ENCODE measurements around the gene SETD6. TPM values are rescaled to one million over a fixed set of nuclear protein-coding genes. Genes with fewer than 3 reads are reported as not detected.

The SETD6 gene
- total RNA-seq: 25.0 TPM
- polyA plus RNA-seq (ENCODE audit: insufficient read depth, low read depth, low replicate concordance): 13.7 TPM
- long read RNA-seq, donor 1, partial matches to known transcripts: 44 of 45 reads
- long read RNA-seq, donor 1, other reads (novel, unspliced or antisense): 0 of 45 reads
- long read RNA-seq, donor 2, partial matches to known transcripts: 6 of 13 reads
- long read RNA-seq, donor 2, other reads (novel, unspliced or antisense): 0 of 13 reads
- long read RNA-seq, donor 3, partial matches to known transcripts: 58 of 62 reads
- long read RNA-seq, donor 3, other reads (novel, unspliced or antisense): 0 of 62 reads
- long read RNA-seq, donor 4, partial matches to known transcripts: 7 of 11 reads
- long read RNA-seq, donor 4, other reads (novel, unspliced or antisense): 0 of 11 reads
- long read RNA-seq, donor 5, partial matches to known transcripts: 0 of 1 reads
- long read RNA-seq, donor 5, other reads (novel, unspliced or antisense): 0 of 1 reads
- long read RNA-seq, donor 6, partial matches to known transcripts: 0 of 1 reads
- long read RNA-seq, donor 6, other reads (novel, unspliced or antisense): 0 of 1 reads
- long read RNA-seq, donor 7, transcript SETD6-202 (9 exons, 2,042 nt): major isoform, 7 of 21 reads
- long read RNA-seq, donor 7, transcript SETD6-201 (8 exons, 1,553 nt): minor isoform, 5 of 21 reads
- long read RNA-seq, donor 7, partial matches to known transcripts: 0 of 21 reads
- long read RNA-seq, donor 7, other reads (novel, unspliced or antisense): 7 of 21 reads
- long read RNA-seq, donor 8, partial matches to known transcripts: 0 of 3 reads
- long read RNA-seq, donor 8, other reads (novel, unspliced or antisense): 0 of 3 reads
- long read RNA-seq, donor 9, partial matches to known transcripts: 0 of 5 reads
- long read RNA-seq, donor 9, other reads (novel, unspliced or antisense): 0 of 5 reads
- long read RNA-seq, donor 10, partial matches to known transcripts: 0 of 4 reads
- long read RNA-seq, donor 10, other reads (novel, unspliced or antisense): 0 of 4 reads

- DNase-seq: peak; percentile 92 to 96 (median 95)
- H3K9ac ChIP-seq (ENCODE audit: low read length in 3 of 3): peak within 1 kb of the TSS; percentile 63 to 68 (median 65)
- TF ChIP-seq, protein P1, sequence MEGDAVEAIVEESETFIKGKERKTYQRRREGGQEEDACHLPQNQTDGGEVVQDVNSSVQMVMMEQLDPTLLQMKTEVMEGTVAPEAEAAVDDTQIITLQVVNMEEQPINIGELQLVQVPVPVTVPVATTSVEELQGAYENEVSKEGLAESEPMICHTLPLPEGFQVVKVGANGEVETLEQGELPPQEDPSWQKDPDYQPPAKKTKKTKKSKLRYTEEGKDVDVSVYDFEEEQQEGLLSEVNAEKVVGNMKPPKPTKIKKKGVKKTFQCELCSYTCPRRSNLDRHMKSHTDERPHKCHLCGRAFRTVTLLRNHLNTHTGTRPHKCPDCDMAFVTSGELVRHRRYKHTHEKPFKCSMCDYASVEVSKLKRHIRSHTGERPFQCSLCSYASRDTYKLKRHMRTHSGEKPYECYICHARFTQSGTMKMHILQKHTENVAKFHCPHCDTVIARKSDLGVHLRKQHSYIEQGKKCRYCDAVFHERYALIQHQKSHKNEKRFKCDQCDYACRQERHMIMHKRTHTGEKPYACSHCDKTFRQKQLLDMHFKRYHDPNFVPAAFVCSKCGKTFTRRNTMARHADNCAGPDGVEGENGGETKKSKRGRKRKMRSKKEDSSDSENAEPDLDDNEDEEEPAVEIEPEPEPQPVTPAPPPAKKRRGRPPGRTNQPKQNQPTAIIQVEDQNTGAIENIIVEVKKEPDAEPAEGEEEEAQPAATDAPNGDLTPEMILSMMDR (IDR thresholded peaks at IDR 0.05; ENCODE audit: borderline replicate concordance, extremely low read depth, insufficient read depth): peak; percentile 19
- H3K36me3 ChIP-seq (ENCODE audit: control insufficient read depth in 2 of 3, insufficient read depth in 3 of 3, low read length in 3 of 3): peaks cover 4 to 28% (median 25%) of the 10 kb centered on the region in 3 donors
- H3K4me1 ChIP-seq (ENCODE audit: control insufficient read depth in 2 of 3, insufficient read depth in 2 of 3, low read depth in 1 of 3, low read length in 3 of 3): peaks cover 0 to 13% (median 0%) of the 10 kb centered on the region in 3 donors
- intact Hi-C loops (cut with DNase I): no loop called here
- H3K4me3 ChIP-seq (ENCODE audit: low read length in 3 of 3): peak within 1 kb of the TSS; percentile 74 to 90 (median 84)
- no peaks in the 10 kb centered on the region for H3K9me3 ChIP-seq (ENCODE audit: control insufficient read depth in 2 of 3, insufficient read depth in 1 of 3, low read length in 3 of 3)
- H3K27me3 ChIP-seq (ENCODE audit: control insufficient read depth, insufficient read depth, low read length): no peaks in the 10 kb centered on the region
- H3K27ac ChIP-seq (ENCODE audit: low read depth in 2 of 2, low read length in 2 of 2): peak within 1 kb of the TSS; percentile 83 to 86
- FAIRE-seq: no peak
Measured at GRCh38 chr16:58515125-58515870, at the start of gene SETD6. TSS of gene SETD6 (plus strand) at chr16:58515517. CDS start at chr16:58515538, 21 bp downstream.

DNA sequence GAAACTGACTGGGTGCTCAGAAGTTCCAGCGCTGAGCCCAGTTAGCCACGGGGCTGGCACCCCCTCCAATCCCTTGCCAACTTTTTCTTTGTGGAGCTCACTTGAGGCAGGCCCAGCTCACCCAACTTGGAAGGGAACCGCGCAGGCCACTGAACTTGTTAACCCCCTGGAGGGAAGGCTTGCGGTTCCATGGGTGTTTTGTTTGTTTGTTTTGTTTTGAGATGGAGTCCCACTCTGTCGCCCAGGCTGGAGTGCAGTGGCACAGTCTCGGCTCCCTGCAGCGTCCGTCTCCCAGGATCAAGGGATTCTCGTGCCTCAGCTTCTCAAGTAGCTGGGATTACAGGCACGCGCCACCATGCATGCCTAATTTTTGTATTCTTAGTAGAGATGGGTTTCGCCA lies 49.5 kb upstream of the SETD6 start:
- TF ChIP-seq, protein P1 (IDR thresholded peaks at IDR 0.05; ENCODE audit: borderline replicate concordance, extremely low read depth, insufficient read depth): no peak
- Histone ChIP-seq H3K4me3 (ENCODE audit: low read length in 3 of 3) (no peak overlapping the region), H3K9me3 (ENCODE audit: control insufficient read depth in 2 of 3, insufficient read depth in 1 of 3, low read length in 3 of 3) (no peaks in the 10 kb centered on the region), H3K36me3 (ENCODE audit: control insufficient read depth in 2 of 3, insufficient read depth in 3 of 3, low read length in 3 of 3) (no peaks in the 10 kb centered on the region), H3K9ac (ENCODE audit: low read length in 3 of 3) (no peak overlapping the region), H3K4me1 (ENCODE audit: control insufficient read depth in 2 of 3, insufficient read depth in 2 of 3, low read depth in 1 of 3, low read length in 3 of 3) (peaks cover 0 to 2% (median 0%) of the 10 kb centered on the region in 3 donors), H3K27me3 (ENCODE audit: control insufficient read depth, insufficient read depth, low read length) (peaks cover 25% of the 10 kb centered on the region), H3K27ac (ENCODE audit: low read depth in 2 of 2, low read length in 2 of 2) (no peak overlapping the region)
- DNase-seq (no peak), FAIRE-seq (no peak)
- intact Hi-C loops (cut with DNase I): no loop called here

DNA sequence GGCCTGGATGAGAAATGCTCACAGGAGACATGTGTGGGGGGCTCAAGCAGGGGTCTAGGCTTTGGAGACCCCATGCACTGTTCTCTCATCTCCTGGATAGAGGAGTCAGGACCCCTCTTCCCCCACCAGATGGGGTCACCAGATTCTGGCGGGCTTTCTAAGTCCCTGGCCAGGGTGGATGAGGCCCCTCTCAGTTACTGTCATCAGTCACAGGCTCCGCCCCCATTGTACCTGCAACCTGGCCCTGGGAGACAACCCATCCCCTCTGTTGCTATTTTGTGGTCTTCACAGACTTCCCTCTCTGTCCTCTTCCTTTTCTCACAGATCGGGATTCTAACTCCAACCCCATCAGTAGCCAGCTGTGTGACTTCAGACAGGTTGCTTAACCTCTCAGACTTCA lies 48.9 kb upstream of the SETD6 start:
- Histone ChIP-seq H3K9ac (ENCODE audit: low read length in 3 of 3) (no peak overlapping the region), H3K9me3 (ENCODE audit: control insufficient read depth in 2 of 3, insufficient read depth in 1 of 3, low read length in 3 of 3) (no peaks in the 10 kb centered on the region), H3K27ac (ENCODE audit: low read depth in 2 of 2, low read length in 2 of 2) (no peak overlapping the region), H3K36me3 (ENCODE audit: control insufficient read depth in 2 of 3, insufficient read depth in 3 of 3, low read length in 3 of 3) (no peaks in the 10 kb centered on the region), H3K4me3 (ENCODE audit: low read length in 3 of 3) (no peak overlapping the region), H3K27me3 (ENCODE audit: control insufficient read depth, insufficient read depth, low read length) (peaks cover 25% of the 10 kb centered on the region), H3K4me1 (ENCODE audit: control insufficient read depth in 2 of 3, insufficient read depth in 2 of 3, low read depth in 1 of 3, low read length in 3 of 3) (peaks cover 0 to 2% (median 0%) of the 10 kb centered on the region in 3 donors)
- DNase-seq: no peak
- intact Hi-C loops (cut with DNase I): no loop called here
- TF ChIP-seq, protein P1 (IDR thresholded peaks at IDR 0.05; ENCODE audit: borderline replicate concordance, extremely low read depth, insufficient read depth): no peak
- FAIRE-seq: no peak
